NCI-H1092 (cell line): ENCODE measurements around the gene GLOD5.

Experiments
- DNase-seq: peaks from one replicate; lab custom pipeline; 2025; lab: John Stamatoyannopoulos, UW

The GLOD5 gene

GRCh38 chrX:48761674-48762471 is at the start of gene GLOD5:
TSS of gene GLOD5 (plus strand) at chrX:48761747. CDS start at chrX:48761791, 44 bp downstream.
- DNase-seq, result peak; percentile 45

GRCh38 chrX:48711929-48712505 is 49.5 kb upstream of the GLOD5 start:
- no peak for DNase-seq

GRCh38 chrX:48713847-48714246 is 47.7 kb upstream of the GLOD5 start:
- DNase-seq, result no peak

GRCh38 chrX:48714573-48714972 is 47.0 kb upstream of the GLOD5 start:
- no peak for DNase-seq

- no peak for DNase-seq
Observed at GRCh38 chrX:48715072-48715471, 46.5 kb upstream of the GLOD5 start.

- DNase-seq, result no peak
Observed at GRCh38 chrX:48715876-48716502, 45.6 kb upstream of the GLOD5 start.

GRCh38 chrX:48719958-48720357 is 41.6 kb upstream of the GLOD5 start:
- DNase-seq, result no peak

- DNase-seq, result no peak
Observed at GRCh38 chrX:48720577-48721250, 40.8 kb upstream of the GLOD5 start.

GRCh38 chrX:48721916-48722315 is 39.6 kb upstream of the GLOD5 start:
- no peak for DNase-seq

- DNase-seq, result no peak
Observed at GRCh38 chrX:48726596-48726995, 35.0 kb upstream of the GLOD5 start.

- no peak for DNase-seq
Observed at GRCh38 chrX:48728653-48729052, 32.9 kb upstream of the GLOD5 start.

GRCh38 chrX:48736303-48736702 is 25.2 kb upstream of the GLOD5 start:
- DNase-seq, result no peak

GRCh38 chrX:48736878-48737212 is 24.7 kb upstream of the GLOD5 start:
- DNase-seq, result no peak

GRCh38 chrX:48737213-48737938 is 24.2 kb upstream of the GLOD5 start:
- DNase-seq, result peak; percentile 98

GRCh38 chrX:48737940-48738339 is 23.6 kb upstream of the GLOD5 start:
- no peak for DNase-seq

- DNase-seq, result no peak
Observed at GRCh38 chrX:48741834-48742233, 19.7 kb upstream of the GLOD5 start.

GRCh38 chrX:48745222-48745621 is 16.3 kb upstream of the GLOD5 start:
- DNase-seq, result no peak

- DNase-seq, result no peak
Observed at GRCh38 chrX:48747415-48748016, 14.0 kb upstream of the GLOD5 start.

GRCh38 chrX:48749182-48749581 is 12.4 kb upstream of the GLOD5 start:
- DNase-seq, result no peak

- DNase-seq, result no peak
Observed at GRCh38 chrX:48751343-48751742, 10.2 kb upstream of the GLOD5 start.

- DNase-seq, result no peak
Observed at GRCh38 chrX:48752498-48752897, 9.0 kb upstream of the GLOD5 start.
